SH-SY5Y (cell line): ENCODE data around the gene RASAL3.

Experiments used
- GATA2 ChIP-seq: IDR thresholded peaks from 2 replicates; pipeline ENCODE4 v1.6.1; 2011; ENCODE audit warnings: mild to moderate bottlenecking, low read depth, low read length
- GATA3 ChIP-seq: IDR thresholded peaks from 2 replicates; pipeline ENCODE4 v1.6.1; 2011; ENCODE audit warnings: low read depth, mild to moderate bottlenecking, low read length, moderate library complexity

The RASAL3 gene

GRCh38 chr19:15436012-15436825, 28.1 kb downstream of the RASAL3 start:
- TF ChIP-seq GATA2 = no peak
- no peak for TF ChIP-seq GATA3

DNA sequence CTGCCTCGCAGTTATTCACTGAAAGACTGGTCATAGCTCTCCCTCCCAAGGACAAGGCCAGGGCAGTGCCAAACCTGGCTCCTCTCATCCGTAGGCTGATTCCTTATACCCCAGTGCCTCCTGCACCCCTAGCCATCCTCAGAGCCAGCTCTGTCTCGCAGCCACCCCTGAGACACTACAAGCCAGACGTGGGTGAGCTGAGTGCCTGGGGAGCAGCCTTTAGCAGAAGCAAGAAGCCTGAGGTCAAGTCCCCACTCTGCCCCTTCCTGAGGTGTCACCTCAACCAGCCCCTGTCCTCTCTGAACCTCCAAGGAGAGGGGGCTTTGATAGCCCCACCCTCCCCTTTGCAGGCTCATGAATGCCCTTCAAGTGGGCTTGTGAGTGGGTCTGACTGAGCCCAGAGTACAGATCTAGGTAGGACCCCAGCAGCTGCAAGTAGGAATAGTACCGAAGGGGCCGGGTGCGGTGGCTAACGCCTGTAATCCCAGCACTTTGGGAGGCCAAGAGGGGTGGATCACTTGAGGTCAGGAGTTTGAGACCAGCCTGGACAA, 30.8 kb downstream of the RASAL3 start:
- TF ChIP-seq GATA3 (no peak), GATA2 (no peak)

DNA sequence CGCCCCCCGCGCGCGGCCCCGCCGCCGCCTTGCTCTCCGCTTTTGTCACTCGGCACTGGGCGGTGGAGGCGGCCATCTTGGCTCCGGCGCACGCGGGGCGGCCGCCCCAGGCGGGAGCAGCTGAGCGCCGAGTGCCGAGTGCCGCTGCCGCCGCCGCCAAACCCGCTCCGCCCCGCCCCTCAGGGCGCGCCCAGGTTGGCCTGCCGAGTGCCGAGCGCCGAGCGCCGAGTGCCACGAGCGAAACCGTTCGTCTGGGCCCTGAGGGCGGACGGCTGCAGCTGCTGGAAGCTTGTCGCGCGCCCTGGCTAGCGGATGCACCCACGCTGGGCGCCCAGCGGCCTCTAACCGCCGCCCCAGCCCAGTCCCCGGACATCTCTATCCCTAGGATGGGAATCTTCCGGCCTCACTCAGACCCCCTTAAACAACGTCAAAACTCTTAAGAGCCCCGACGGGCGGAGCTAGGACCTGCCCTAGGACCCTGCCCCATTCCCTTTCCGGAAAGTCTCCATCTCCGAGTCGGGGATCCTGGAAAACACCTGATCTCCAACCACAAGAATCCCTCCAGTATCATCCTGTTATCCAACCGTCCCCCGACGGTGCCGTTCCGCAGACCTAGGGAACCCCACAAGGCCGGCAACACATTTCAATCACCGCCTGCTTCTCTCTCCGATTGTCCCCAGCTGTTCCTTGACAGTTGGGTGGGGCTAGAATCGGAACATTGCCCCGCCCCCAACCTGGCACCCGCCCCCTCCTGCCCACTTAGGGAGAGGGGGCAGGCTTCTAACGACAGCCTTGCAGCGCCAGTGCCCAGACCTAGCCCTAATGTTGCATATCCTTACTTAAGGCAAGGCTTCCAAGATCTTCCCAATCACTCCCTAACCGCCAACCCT, 31.5 kb downstream of the RASAL3 start:
- TF ChIP-seq GATA2 (no peak), GATA3 (no peak)

DNA sequence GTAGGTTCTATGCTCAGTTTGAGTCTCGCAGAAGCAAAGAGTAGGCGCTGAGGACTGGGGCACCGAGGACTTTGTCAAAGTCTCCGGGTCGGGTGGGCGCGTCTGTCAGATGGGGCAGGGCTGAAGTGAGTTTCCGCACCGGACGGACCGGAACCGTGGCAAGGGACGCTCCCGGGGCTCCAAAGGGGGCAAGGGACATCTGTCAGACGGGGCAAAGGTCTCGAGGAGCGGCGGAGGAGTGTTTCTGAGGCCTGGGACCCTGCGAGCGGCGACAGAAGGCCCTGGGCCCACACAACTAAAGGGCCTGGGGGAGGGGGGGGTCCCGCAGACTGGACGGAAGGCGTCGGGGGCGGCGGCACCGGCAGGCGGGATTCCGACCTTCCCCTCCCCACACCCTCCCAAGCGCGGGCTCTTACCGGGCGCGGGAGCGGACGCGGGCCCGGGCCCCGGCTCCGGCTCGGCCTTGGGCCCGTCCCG, 32.3 kb downstream of the RASAL3 start:
- TF ChIP-seq GATA3 = no peak
- TF ChIP-seq GATA2 = no peak

DNA sequence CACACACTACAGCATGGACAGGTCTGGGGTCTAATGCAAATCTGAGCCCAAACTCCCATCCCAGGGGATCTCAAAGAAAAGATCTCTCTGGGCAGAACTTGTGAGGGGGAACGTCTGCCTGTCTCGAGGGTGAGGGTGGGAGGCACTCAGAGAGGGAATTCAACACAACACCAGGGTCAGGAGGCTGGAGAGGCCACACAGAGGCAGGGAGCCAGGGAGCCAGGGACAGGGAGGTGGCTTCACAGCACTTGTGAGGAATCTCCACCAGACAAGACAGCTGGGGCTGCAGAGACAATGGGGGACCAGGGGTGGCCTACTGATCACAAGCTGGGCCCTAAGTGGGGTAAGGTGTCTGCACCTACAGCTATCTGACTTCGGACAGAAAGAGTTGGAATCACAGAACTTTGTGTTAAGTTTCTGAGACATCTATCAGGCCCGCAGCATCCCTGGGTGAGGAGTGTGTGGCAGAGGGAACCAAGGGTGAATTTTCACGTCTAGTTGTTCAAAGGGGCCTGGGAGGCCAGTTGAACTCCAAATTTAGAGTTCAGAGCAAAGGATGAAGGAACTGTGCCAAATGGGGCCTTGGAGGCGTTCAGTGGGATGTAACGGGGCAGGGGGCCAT, 32.8 kb downstream of the RASAL3 start:
- TF ChIP-seq GATA3 = no peak
- TF ChIP-seq GATA2 = no peak

DNA sequence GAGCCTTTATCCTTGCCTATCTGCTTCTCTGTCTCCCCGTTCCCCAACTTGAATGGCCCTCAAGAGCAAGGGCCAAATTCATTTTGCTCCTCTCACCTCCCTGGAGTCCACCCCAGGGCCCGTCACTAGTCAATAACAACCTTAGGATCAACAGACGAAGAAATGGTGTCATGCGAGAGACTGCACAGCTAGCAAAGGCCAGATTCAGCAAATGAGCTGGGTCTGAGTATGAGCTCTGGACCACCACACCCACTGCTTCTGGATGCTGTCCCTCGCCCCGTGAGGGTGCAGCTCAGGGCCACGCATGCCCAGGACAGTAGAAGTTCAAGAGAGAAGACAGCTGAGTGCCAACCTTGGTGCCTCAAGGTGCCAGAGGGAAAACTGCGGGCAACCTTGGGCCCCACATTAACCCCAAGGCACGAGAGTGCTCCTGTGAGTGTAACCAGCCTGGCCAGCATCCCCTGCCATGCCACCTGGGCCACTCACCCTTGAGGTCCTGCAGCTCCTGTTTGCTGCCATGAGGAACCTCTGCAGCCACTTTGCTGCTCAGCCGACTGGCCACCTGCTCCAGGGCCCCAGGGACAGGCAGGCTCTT, 33.7 kb downstream of the RASAL3 start:
- no peak for TF ChIP-seq GATA2
- no peak for TF ChIP-seq GATA3

- TF ChIP-seq GATA3 = no peak
These were observed 34.4 kb downstream of the RASAL3 start for GRCh38 chr19:15429825-15430467.

DNA sequence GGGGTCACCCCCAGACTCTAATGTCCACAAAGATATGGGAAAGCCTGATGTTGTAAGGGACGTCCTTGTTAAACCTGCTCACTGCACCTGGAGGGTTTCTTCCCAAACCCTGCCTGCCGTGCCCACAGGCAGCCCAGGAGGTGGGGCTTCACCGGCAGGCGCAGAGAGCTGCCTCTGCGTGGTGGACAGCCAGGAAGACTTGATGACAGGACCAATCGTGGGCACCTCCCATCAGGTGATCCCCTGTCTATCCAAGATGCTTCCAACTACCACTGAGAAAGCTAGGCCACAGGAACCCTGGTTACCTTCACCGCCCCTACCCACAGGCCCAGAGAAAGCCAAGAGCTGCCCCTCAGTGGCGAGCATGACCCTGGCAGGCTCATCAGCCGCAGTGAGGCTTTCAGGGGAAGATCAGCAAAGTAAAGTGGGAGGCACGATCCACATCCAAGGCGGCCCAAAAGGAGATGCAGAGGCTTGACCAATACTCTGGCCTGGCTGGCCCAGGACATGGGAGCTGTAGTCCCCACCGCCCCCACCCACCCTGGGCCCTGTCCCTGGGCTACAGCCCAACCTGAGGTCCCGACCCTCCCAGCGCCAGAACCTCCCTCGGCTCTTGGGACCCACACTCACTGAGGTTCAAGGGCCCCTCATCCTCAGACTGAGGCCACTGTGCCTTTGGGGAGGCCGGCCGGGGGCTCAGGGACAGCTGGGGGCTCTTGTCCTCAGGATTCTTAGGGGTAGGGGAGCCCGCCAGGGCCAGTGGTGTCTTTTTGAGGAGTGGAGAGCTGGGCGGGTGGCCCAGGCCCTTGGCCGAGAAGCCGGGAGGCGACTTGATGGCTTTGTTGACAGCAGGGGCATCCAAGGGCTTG, 35.2 kb downstream of the RASAL3 start:
- no peak for TF ChIP-seq GATA2
- no peak for TF ChIP-seq GATA3

- TF ChIP-seq GATA2 = no peak
- TF ChIP-seq GATA3 = no peak
These were observed 36.3 kb downstream of the RASAL3 start for GRCh38 chr19:15427991-15428471.

DNA sequence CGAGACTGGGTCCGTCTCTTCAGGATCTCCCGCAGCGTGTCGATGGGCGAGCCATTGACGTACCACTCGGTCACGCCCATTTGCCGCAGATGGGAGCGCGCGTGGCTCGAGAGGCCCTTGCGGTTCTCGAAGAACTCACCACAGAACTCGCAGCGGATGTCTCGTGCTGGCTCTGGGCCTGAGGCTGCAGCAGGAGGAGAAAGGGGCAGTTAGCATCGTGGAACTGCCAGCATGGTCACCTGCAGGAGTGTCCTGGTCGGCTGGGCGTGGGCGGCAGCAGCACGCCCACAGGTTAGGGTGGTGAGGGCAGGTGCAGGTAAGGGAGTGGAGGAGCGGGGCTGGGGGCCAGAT, 37.0 kb downstream of the RASAL3 start:
- TF ChIP-seq GATA3 (no peak), GATA2 (no peak)

DNA sequence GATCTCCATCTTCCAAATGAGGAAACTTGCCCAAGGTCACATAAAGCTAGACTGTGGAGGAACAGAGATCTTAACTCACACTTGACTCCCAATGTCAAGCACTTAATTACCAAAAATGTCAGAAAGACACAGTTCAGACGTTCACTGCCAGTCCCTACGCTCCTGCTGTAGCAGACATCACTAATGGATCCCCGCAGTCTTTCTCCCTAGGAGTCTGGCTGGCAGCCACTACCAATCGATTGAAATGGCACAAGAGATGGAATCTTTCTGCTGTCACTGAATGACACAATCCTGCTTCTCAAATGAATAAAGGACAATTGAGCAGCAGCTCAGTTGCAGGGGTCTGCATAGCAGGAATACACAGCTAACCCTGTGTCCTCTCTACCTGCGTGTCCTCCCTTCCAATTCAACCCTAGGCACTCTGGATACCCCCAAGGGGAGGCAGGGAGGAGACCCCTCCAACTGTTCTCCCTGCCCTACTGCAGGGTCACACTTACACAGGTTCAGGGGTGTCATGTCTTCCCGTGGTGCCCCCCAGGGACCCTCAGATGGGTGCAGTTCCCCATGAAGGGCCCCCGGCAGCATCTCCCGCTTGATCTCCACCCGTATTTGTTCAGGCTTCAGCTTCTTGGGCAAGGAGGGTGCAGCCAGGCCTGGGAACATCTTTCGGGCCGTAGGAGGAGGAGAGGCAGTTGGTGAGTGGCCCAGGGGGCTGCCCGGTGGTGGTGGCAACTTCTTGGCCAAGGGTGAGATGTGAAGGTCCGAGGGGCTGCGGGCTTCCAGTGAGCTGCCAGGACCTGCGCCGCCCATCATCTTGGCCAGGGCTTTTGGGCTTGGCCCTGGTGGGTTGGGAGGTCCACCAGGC, 37.6 kb downstream of the RASAL3 start:
- TF ChIP-seq GATA3 (no peak), GATA2 (no peak)
